GM03348 (cell line): ENCODE measurements around the gene CDT1.

Source experiments
- DNase-seq: peaks from one replicate; pipeline ENCODE4 v3.0.0; 2012; ENCODE audit warnings: low spot score

CDT1 gene

GRCh38 chr16:88856122-88856827 lies 52.7 kb downstream of the CDT1 start:
- DNase-seq: no peak

- peak; percentile 100 for DNase-seq
Measured at GRCh38 chr16:88856828-88857727, 53.5 kb downstream of the CDT1 start, which contains the start of the genes GALNS and TRAPPC2L. Gene GALNS, minus strand, starts transcription at chr16:88856947. Its CDS starts 70 bp downstream, at chr16:88856877. Gene TRAPPC2L, plus strand, starts transcription at chr16:88857127. Its CDS starts 24 bp downstream, at chr16:88857151.

GRCh38 chr16:88857728-88858339 lies 54.2 kb downstream of the CDT1 start:
- peak; percentile 94 for DNase-seq
